Ectodermal cell (in vitro differentiated cells): ENCODE measurements around the gene AASS. TPM values are rescaled to one million over a fixed set of nuclear protein-coding genes. Genes with fewer than 3 reads are reported as not detected.
"Not testable (repeated sequence)": the region's sequence is repeated elsewhere in the genome, so short reads cannot be mapped to it uniquely, and the experiment has no call there.

Source experiments
- H3K27ac ChIP-seq: 2 replicates; pipeline ENCODE4 v1.7.0; 2013; ENCODE audit warnings: mild to moderate bottlenecking, low read depth, low read length; ENCODE audit not compliant: insufficient read depth, poor library complexity, severe bottlenecking
- H3K27me3 ChIP-seq: 2 replicates; pipeline ENCODE4 v1.7.0; 2013; ENCODE audit warnings: mild to moderate bottlenecking, low read length; ENCODE audit not compliant: insufficient read depth, control insufficient read depth, poor library complexity, severe bottlenecking
- H3K36me3 ChIP-seq: one replicate; pipeline ENCODE4 v1.7.0; 2013; ENCODE audit warnings: low read length; ENCODE audit not compliant: control insufficient read depth, insufficient read depth
- H3K4me1 ChIP-seq: one replicate; pipeline ENCODE4 v1.7.0; 2013; ENCODE audit warnings: low read length; ENCODE audit not compliant: control insufficient read depth, insufficient read depth
- H3K4me3 ChIP-seq: 2 replicates; pipeline ENCODE4 v1.7.0; 2013; ENCODE audit warnings: low read depth, low read length, control low read depth; ENCODE audit not compliant: insufficient read depth
- H3K9me3 ChIP-seq: 2 replicates; pipeline ENCODE4 v1.7.0; 2013; ENCODE audit warnings: mild to moderate bottlenecking, low read length, moderate library complexity; ENCODE audit not compliant: control insufficient read depth
- WGBS, 2 experiments: methylation state at CpG; one replicate each; pipeline ENCODE4 v1.1.7; 2013; ENCODE audit warnings: missing lambda C conversion rate in 2 of 2; 5-methylcytosine and 5-hydroxymethylcytosine counted together
- polyA plus RNA-seq, 4 experiments: library from polyadenylated mRNA; stranded (reverse); fragments of 50-300 nt; gene quantifications; one replicate each; pipeline ENCODE4 v1.2.3, GENCODE V29; 2013

AASS gene
- polyA plus RNA-seq (2013, experiment 1 of 4): 85.8 TPM
- polyA plus RNA-seq (2013, experiment 2 of 4): 92.8 TPM
- polyA plus RNA-seq (2013, experiment 3 of 4): 64.2 TPM
- polyA plus RNA-seq (2013, experiment 4 of 4): 68.7 TPM

GRCh38 chr7:122143751-122144711, at the start of gene AASS:
TSS of gene AASS (minus strand) at chr7:122144249. CDS start at chr7:122133726, 10,523 bp downstream.
- Histone ChIP-seq H3K27ac (peak within 1 kb of the TSS; percentile 96), H3K9me3 (no peaks in the 10 kb centered on the region), H3K36me3 (no peaks in the 10 kb centered on the region), H3K27me3 (no peaks in the 10 kb centered on the region), H3K4me3 (peak within 1 kb of the TSS; percentile 88), H3K4me1 (peaks cover 4% of the 10 kb centered on the region)
- 2 to 3% methylated on average over 69 of the region's 69 CpGs for WGBS, 2 experiments

- H3K9me3 ChIP-seq: no peaks in the 10 kb centered on the region
- H3K4me1 ChIP-seq: no peaks in the 10 kb centered on the region
- H3K4me3 ChIP-seq: no peak overlapping the region
- no peaks in the 10 kb centered on the region for H3K27me3 ChIP-seq
- no peaks in the 10 kb centered on the region for H3K36me3 ChIP-seq
- no peak overlapping the region for H3K27ac ChIP-seq
Observed at GRCh38 chr7:122188785-122189184, 44.7 kb upstream of the AASS start.

- Histone ChIP-seq H3K27me3 (no peaks in the 10 kb centered on the region), H3K27ac (no peak overlapping the region), H3K4me1 (no peaks in the 10 kb centered on the region), H3K9me3 (no peaks in the 10 kb centered on the region), H3K36me3 (no peaks in the 10 kb centered on the region), H3K4me3 (no peak overlapping the region)
- WGBS, 2 experiments: 91 to 97% methylated on average over 3 of the region's 3 CpGs
Observed at GRCh38 chr7:122183106-122183505, 39.1 kb upstream of the AASS start.

GRCh38 chr7:122182081-122182480, 38.0 kb upstream of the AASS start:
- Histone ChIP-seq H3K27me3 (no peaks in the 10 kb centered on the region), H3K36me3 (no peaks in the 10 kb centered on the region), H3K4me3 (no peak overlapping the region), H3K27ac (no peak overlapping the region), H3K9me3 (no peaks in the 10 kb centered on the region), H3K4me1 (no peaks in the 10 kb centered on the region)
- WGBS, 2 experiments: 43 to 45% methylated on average over 1 of the region's 1 CpG

GRCh38 chr7:122172144-122172543, 28.1 kb upstream of the AASS start:
- H3K36me3 ChIP-seq, H3K27ac ChIP-seq, H3K27me3 ChIP-seq, H3K9me3 ChIP-seq, H3K4me1 ChIP-seq, H3K4me3 ChIP-seq: not testable (repeated sequence)
- 88 to 92% methylated on average over 2 of the region's 2 CpGs for WGBS, 2 experiments

GRCh38 chr7:122166740-122167139, 22.7 kb upstream of the AASS start:
- Histone ChIP-seq H3K9me3 (no peaks in the 10 kb centered on the region), H3K4me3 (no peak overlapping the region), H3K27me3 (no peaks in the 10 kb centered on the region), H3K36me3 (no peaks in the 10 kb centered on the region), H3K4me1 (no peaks in the 10 kb centered on the region), H3K27ac (no peak overlapping the region)
- whole genome bisulfite sequencing, 2 experiments: 95% methylated on average over 1 of the region's 1 CpG; no CpG with 5 or more reads in 1 of the 2 experiments

- Histone ChIP-seq H3K36me3 (no peaks in the 10 kb centered on the region), H3K27me3 (no peaks in the 10 kb centered on the region), H3K4me1 (no peaks in the 10 kb centered on the region), H3K9me3 (no peaks in the 10 kb centered on the region), H3K4me3 (no peak overlapping the region), H3K27ac (no peak overlapping the region)
- 93 to 94% methylated on average over 3 of the region's 3 CpGs for WGBS, 2 experiments
Observed at GRCh38 chr7:122166275-122166674, 22.2 kb upstream of the AASS start.

- H3K27ac ChIP-seq: no peak overlapping the region
- WGBS, 2 experiments: 85 to 90% methylated on average over 3 of the region's 3 CpGs
- no peaks in the 10 kb centered on the region for H3K36me3 ChIP-seq
- no peaks in the 10 kb centered on the region for H3K27me3 ChIP-seq
- no peaks in the 10 kb centered on the region for H3K9me3 ChIP-seq
- H3K4me3 ChIP-seq: no peak overlapping the region
- no peaks in the 10 kb centered on the region for H3K4me1 ChIP-seq
Observed at GRCh38 chr7:122161628-122162027, 17.6 kb upstream of the AASS start.

GRCh38 chr7:122155566-122155965, 11.5 kb upstream of the AASS start:
- H3K4me1 ChIP-seq: no peaks in the 10 kb centered on the region
- no peaks in the 10 kb centered on the region for H3K36me3 ChIP-seq
- no peak overlapping the region for H3K4me3 ChIP-seq
- H3K27me3 ChIP-seq: no peaks in the 10 kb centered on the region
- H3K9me3 ChIP-seq: no peaks in the 10 kb centered on the region
- WGBS, 2 experiments: 83 to 89% methylated on average over 2 of the region's 2 CpGs
- H3K27ac ChIP-seq: no peak overlapping the region

- Histone ChIP-seq H3K4me3 (no peak overlapping the region), H3K27ac (no peak overlapping the region), H3K36me3 (no peaks in the 10 kb centered on the region), H3K27me3 (no peaks in the 10 kb centered on the region), H3K9me3 (no peaks in the 10 kb centered on the region), H3K4me1 (no peaks in the 10 kb centered on the region)
- WGBS, 2 experiments: 15 to 29% methylated on average over 2 of the region's 2 CpGs
Observed at GRCh38 chr7:122148878-122149277, 4.8 kb upstream of the AASS start.
